Kidney epithelial cell (primary cell): Measurements from ENCODE around the gene PXDC1. TPM values are rescaled to one million over a fixed set of nuclear protein-coding genes. Genes with fewer than 3 reads are reported as not detected.
"Not testable (repeated sequence)": the region's sequence is repeated elsewhere in the genome, so short reads cannot be mapped to it uniquely, and the experiment has no call there.

Source experiments
- DNase-seq: peaks from one replicate; pipeline ENCODE4 v3.0.0-alpha.2; 2010; ENCODE audit warnings: low read depth
- H3K27me3 ChIP-seq: 2 replicates; pipeline ENCODE4 v1.6.0; 2011; ENCODE audit warnings: low read length; ENCODE audit not compliant: control insufficient read depth, insufficient read depth
- H3K36me3 ChIP-seq: 2 replicates; pipeline ENCODE4 v1.5.1; 2011; ENCODE audit warnings: low read length; ENCODE audit not compliant: control insufficient read depth, insufficient read depth
- H3K4me3 ChIP-seq: 2 replicates; pipeline ENCODE4 v1.5.1; 2011; ENCODE audit warnings: low read depth, mild to moderate bottlenecking, control low read depth, low read length
- total RNA-seq: library from RNA; depleted of rRNA; stranded (reverse); fragments of >200 nt; gene quantifications from 2 replicates; pipeline ENCODE4 v1.2.3, GENCODE V29; 2015
- TF ChIP-seq, protein P1 (sequence below): IDR thresholded peaks from 2 replicates; pipeline ENCODE4 v1.5.1; 2011; ENCODE audit warnings: mild to moderate bottlenecking, moderate library complexity, low read length, control low read depth, inconsistent platforms; ENCODE audit not compliant: insufficient read depth, poor library complexity, severe bottlenecking

The PXDC1 gene
- total RNA-seq, 1 donor from 2014 or later = 92.4 TPM

GRCh38 chr6:3759646-3760232, 8.2 kb upstream of the PXDC1 start:
- DNase-seq = no peak
- no peak overlapping the region for H3K4me3 ChIP-seq
- TF ChIP-seq, protein P1, sequence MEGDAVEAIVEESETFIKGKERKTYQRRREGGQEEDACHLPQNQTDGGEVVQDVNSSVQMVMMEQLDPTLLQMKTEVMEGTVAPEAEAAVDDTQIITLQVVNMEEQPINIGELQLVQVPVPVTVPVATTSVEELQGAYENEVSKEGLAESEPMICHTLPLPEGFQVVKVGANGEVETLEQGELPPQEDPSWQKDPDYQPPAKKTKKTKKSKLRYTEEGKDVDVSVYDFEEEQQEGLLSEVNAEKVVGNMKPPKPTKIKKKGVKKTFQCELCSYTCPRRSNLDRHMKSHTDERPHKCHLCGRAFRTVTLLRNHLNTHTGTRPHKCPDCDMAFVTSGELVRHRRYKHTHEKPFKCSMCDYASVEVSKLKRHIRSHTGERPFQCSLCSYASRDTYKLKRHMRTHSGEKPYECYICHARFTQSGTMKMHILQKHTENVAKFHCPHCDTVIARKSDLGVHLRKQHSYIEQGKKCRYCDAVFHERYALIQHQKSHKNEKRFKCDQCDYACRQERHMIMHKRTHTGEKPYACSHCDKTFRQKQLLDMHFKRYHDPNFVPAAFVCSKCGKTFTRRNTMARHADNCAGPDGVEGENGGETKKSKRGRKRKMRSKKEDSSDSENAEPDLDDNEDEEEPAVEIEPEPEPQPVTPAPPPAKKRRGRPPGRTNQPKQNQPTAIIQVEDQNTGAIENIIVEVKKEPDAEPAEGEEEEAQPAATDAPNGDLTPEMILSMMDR = no peak
- no peaks in the 10 kb centered on the region for H3K27me3 ChIP-seq
- H3K36me3 ChIP-seq = no peaks in the 10 kb centered on the region

- H3K27me3 ChIP-seq = no peaks in the 10 kb centered on the region
- no peaks in the 10 kb centered on the region for H3K36me3 ChIP-seq
- TF ChIP-seq, protein P1 = no peak
- H3K4me3 ChIP-seq = no peak overlapping the region
- DNase-seq = no peak
Observed at GRCh38 chr6:3758842-3759144, 7.3 kb upstream of the PXDC1 start.

DNA sequence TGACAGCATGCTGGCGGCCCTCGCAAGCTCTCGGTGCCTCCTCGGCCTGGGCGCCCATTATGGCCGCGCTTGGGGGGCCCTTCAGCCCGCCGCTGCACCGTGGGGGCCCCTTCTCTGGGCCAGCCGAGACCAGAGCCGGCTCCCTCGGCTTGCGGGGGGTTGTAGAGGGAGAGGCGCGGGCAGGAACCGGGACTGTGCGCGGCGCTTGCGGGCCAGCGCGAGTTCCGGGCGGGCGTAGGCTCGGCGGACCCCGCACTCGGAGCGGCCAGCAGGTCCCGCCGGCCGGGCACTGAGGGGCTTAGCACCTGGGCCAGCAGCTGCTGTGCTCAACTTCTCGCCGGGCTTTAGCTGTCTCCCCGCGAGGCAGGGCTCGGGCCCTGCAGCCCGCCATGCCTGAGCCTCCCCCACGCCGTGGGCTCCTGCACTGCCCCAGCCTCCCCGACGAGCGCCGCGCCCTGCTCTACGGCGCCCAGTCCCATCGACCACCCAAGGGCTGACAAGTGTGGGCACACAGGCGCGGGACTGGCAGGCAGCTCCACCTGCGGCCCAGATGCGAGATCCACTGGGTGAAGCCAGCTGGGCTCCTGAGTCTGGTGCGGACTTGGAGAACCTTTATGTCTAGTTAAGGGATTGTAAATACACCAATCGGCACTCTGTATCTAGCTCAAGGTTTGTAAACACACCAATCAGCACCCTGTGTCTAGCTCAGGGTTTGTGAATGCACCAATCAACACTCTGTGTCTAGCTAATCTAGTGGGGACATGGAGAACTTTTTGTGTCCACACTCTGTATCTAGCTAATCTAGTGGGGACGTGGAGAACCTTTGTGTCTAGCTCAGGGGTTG, 6.7 kb upstream of the PXDC1 start:
- DNase-seq = not testable (repeated sequence)

GRCh38 chr6:3757241-3757641, 5.7 kb upstream of the PXDC1 start:
- no peaks in the 10 kb centered on the region for H3K36me3 ChIP-seq
- H3K27me3 ChIP-seq = no peaks in the 10 kb centered on the region
- no peak for DNase-seq
- H3K4me3 ChIP-seq = no peak overlapping the region
- TF ChIP-seq, protein P1 = no peak

More for the DNA sequence above, 6.7 kb upstream of the PXDC1 start:
- H3K4me3 ChIP-seq, H3K36me3 ChIP-seq, H3K27me3 ChIP-seq: not testable (repeated sequence)

DNA sequence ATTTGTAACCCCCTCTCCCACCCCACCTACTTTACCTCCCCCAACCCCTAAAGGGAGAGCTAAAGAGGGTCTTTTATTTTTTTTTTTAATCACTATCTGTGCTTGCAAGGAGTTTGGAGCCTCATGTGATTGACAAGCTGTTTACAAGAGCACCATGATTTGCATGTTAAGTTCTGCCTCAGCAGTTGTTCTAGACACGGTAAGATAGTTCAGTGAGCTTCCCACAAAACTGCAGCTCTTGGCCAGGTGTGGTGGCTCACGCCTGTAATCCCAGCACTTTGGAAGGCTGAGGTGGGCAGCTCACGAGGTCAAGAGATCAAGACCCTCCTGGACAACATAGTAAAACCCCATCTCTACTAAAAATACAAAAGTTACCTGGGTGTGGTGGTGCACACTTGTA, 5.0 kb upstream of the PXDC1 start:
- no peak for DNase-seq
- no peak overlapping the region for H3K4me3 ChIP-seq
- H3K36me3 ChIP-seq = no peaks in the 10 kb centered on the region
- H3K27me3 ChIP-seq = no peaks in the 10 kb centered on the region
- TF ChIP-seq, protein P1 = no peak

- no peaks in the 10 kb centered on the region for H3K36me3 ChIP-seq
- TF ChIP-seq, protein P1 = no peak
- no peak overlapping the region for H3K4me3 ChIP-seq
- DNase-seq = no peak
- H3K27me3 ChIP-seq = no peaks in the 10 kb centered on the region
Observed at GRCh38 chr6:3755637-3756545, 4.4 kb upstream of the PXDC1 start.
